Measurements from ENCODE around the gene SMIM29. TPM values are rescaled to one million over a fixed set of nuclear protein-coding genes. Genes with fewer than 3 reads are reported as not detected.
"Not testable (repeated sequence)": the region's sequence is repeated elsewhere in the genome, so short reads cannot be mapped to it uniquely, and the experiment has no call there.

The SMIM29 gene
- total RNA-seq, 1 donor from 2014 or later: 16.3 TPM

DNA sequence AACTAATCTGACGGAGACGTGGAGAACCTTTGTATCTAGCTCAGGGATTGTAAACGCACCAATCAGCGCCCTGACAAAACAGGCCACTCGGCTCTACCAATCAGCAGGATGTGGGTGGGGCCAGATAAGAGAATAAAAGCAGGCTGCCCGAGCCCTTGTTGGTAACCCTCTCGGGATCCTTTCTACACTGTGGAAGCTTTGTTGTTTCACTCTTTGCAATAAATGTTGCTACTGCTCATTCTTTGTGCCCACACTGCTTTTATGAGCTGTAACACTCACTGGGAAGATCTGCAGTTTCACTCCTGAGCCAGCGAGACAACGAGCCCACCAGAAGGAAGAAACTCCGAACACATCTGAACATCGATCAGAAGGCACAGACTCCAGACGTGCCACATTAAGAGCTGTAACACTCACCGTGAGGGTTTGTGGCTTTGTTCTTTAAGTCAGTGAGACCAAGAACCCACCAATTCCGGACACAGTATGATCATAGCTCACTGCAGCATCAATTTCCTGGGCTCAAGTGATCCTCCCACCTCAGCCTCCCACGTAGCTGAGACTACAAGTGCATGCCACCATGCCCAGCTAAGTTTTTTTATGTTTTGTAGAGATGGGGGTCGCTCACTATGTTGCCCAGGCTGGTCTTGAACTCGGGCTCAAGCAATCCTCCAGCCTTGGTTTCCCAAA lies 21.0 kb upstream of the SMIM29 start:
- not testable (repeated sequence) for DNase-seq (ENCODE audit: low spot score)

- not testable (repeated sequence) for DNase-seq (ENCODE audit: low spot score)
Measured at GRCh38 chr6:34269132-34269531, 20.3 kb upstream of the SMIM29 start.

DNA sequence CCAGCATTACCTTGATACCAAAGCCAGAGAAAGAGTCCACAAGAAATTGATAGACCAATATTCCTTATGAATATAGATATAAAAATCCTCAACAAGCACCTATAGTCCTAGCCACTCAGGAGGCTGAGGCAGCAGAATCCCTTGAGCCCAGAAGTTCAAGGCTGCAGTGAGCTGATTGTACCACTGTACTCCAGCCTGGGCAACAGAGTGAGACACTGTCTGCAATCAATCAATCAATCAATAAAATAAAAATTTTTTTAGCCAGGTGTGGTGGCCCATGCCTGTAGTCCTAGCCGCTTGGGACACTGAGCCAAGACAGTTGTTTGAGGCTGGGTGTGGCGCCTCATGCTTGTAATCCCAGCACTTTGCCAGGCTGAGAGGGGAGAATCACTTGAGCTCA lies 18.9 kb upstream of the SMIM29 start:
- DNase-seq (ENCODE audit: low spot score): no peak

DNA sequence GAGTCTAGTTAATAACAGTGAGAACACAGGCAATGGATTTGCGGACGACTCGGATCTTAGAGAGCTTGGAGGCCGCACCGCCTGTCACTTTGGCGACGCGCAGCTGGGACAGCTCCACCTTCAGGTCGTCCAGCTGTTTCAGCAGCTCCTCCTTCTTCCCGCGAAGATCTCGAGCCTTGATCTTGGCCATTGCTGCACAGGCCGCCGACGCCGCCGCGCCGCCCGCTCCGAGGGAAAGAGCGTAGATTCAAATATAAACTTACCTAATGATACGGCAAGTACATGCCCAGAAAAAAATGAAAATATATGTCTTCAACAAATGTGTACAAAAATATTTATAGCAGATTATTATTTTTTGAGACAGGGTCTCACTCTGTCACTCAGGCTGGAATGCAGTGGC lies 14.7 kb upstream of the SMIM29 start:
- DNase-seq (ENCODE audit: low spot score): not testable (repeated sequence)

DNA sequence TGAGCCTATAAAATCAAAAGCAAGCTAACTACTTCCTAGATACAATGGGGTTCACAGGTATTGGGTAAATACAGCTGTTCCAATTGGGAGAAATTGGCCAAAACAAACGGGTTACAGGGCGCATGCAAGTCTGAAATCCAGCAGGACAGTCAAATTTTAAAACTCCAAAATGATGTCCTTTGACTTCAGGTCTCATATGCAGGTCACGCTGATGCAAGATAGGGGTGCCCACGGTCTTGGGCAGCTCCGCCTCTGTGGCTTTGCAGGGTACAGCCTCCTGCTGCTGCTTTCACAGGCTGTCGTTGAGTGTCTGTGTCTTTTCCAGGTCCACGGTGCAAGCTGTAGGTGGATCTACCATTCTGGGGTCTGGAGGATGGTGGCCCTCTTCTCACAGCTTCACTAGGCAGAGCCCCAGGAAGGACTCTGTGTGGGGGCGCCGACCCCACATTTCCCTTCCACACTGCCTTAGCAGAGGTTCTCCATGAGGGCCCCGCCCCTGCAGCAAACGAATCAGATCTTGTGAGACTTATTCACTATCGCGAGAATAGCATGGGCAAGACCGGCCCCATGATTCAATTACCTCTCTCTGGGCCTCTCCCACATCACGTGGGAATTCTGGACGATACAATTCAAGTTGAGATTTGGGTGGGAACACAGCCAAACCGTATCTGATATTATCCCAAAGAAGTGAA lies 11.9 kb upstream of the SMIM29 start:
- DNase-seq (ENCODE audit: low spot score): peak; percentile 57

- no peak for DNase-seq (ENCODE audit: low spot score)
Measured at GRCh38 chr6:34259529-34260069, 10.8 kb upstream of the SMIM29 start.

GRCh38 chr6:34252395-34252794 lies 3.6 kb upstream of the SMIM29 start:
- not testable (repeated sequence) for DNase-seq (ENCODE audit: low spot score)

- DNase-seq (ENCODE audit: low spot score): no peak
Measured at GRCh38 chr6:34249469-34250261, 859 bp upstream of the SMIM29 start.

DNA sequence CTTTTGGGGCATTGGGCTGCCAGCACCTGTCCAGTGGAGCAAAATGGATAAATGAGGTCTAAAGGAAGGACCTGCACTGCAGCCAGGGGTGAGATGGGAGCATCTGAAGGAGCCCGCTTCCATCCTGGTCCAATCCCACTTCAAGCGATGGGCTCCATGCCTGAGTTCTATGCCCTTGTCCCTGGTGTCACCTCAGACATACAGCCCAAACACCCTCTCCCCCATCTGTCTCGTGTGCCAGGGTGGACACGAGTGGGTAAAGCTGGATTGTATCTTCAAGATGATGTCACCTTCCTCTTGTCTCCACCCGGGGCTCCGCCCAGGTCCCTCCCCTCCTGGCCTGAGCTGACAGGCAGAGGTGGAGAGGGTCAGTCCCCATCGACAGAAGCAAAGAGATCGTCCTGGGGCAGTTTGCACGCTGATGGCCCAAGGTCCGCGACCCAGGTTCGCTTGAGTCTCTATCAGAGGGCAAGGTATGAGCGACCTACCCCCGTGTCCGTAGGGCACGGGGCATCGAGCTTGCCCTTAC lies 544 bp downstream of the SMIM29 start:
- no peak for DNase-seq (ENCODE audit: low spot score)

DNA sequence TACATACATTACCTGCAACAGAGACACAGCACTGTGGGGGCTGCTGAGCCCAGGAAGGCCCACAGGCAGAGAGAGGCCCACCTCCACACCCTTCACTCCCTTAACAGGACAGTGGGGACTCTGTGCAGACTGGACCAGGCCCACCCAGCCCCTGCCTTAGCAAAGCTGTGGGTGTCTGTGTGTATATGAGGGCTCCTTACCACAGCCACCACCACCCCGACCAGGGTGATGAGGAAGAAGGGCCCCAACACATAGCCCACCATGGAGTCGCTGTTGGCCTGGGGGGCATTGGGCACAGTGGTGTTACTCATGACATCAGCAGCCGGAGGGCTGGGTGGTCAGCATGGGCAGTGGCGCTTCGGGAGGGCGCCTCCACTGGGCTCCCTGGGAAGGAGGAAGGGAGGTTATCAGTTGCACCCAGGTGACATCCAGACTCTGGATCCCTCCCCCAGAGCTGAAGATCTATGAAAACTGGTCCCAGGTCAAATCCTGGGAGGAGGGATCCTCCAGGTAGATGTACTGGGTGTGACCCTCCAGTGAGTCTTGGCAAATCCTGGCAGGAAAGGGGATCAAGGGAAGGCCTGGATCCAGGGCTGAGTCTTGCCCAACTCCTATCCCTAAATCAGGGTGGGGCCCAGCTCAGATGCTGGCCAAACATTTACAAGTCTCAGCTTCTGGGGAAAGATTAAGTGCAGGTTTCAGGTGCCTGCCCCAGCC lies 1.2 kb downstream of the SMIM29 start:
- DNase-seq (ENCODE audit: low spot score): no peak

- DNase-seq (ENCODE audit: low spot score): no peak
Measured at GRCh38 chr6:34246563-34247391, 2.0 kb downstream of the SMIM29 start.

GRCh38 chr6:34246249-34246562 lies 2.6 kb downstream of the SMIM29 start:
- no peak for DNase-seq (ENCODE audit: low spot score)

DNA sequence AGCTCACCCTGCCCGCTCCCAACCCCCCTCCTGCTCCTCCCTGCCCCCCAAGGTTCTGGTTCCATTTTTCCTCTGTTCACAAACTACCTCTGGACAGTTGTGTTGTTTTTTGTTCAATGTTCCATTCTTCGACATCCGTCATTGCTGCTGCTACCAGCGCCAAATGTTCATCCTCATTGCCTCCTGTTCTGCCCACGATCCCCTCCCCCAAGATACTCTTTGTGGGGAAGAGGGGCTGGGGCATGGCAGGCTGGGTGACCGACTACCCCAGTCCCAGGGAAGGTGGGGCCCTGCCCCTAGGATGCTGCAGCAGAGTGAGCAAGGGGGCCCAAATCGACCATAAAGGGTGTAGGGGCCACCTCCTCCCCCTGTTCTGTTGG lies 3.1 kb downstream of the SMIM29 start:
- DNase-seq (ENCODE audit: low spot score): not testable (repeated sequence)

GRCh38 chr6:34245032-34245760 lies 3.6 kb downstream of the SMIM29 start:
- DNase-seq (ENCODE audit: low spot score): peak; percentile 88

GRCh38 chr6:34243901-34244884 lies 4.6 kb downstream of the SMIM29 start:
- DNase-seq (ENCODE audit: low spot score): peak; percentile 91

GRCh38 chr6:34243131-34243771 lies 5.6 kb downstream of the SMIM29 start:
- DNase-seq (ENCODE audit: low spot score): peak; percentile 71

DNA sequence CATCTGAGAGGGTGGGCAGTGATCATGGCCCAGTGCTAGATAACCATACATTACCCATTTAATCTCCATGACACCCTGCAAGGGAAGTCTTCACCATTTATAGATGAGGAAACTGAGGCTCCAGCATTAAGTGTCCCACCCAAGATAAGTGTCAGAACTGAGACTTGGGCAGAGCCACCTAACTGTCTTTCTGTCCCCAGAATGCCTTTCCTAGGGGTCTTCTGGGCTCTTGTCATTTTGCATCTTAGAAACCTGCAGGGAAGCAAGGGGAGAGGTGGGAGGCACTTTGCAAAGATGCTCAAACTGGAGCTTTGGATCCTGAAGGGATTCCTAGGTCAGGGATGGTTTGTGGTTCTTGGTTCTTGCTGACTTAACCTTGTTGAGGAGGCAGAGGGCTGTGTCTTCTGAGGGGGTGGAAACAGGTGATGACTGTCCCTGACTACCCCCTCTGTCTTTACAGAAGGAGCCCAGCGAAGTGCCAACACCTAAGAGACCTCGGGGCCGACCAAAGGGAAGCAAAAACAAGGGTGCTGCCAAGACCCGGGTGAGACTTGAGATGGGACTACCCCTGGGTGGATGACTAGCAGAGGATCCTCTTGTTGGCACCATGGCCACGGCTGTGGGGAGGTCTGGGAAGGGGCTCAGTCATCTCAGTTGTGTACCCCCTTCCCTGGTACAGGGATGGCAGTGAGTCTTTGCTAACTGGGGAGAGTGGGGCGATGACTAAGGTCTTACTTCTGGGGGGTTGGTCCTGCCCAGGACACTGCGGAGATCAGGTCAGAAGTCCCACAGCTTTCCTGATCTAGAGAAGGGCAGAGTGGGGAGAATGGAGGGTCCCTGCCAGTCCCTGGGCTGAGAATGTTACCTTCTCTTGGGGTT lies 6.3 kb downstream of the SMIM29 start:
- peak; percentile 57 for DNase-seq (ENCODE audit: low spot score)
